IPS-20b (cell line): ENCODE data around the gene SDCCAG8.

Experiments
- H3K27ac ChIP-seq: one replicate; pipeline ENCODE4 v1.5.1; 2013; ENCODE audit warnings: low read length
- H3K27me3 ChIP-seq: 2 replicates; pipeline ENCODE4 v1.6.1; 2013; ENCODE audit warnings: mild to moderate bottlenecking, low read length, inconsistent platforms; ENCODE audit not compliant: insufficient read depth
- H3K36me3 ChIP-seq: 2 replicates; pipeline ENCODE4 v1.6.1; 2013; ENCODE audit warnings: low read depth, mild to moderate bottlenecking, inconsistent platforms, low read length, moderate library complexity; ENCODE audit not compliant: insufficient read depth
- H3K4me1 ChIP-seq: 2 replicates; pipeline ENCODE4 v1.6.1; 2013; ENCODE audit warnings: mild to moderate bottlenecking, control low read depth, inconsistent platforms, low read length, moderate library complexity; ENCODE audit not compliant: insufficient read depth
- H3K4me3 ChIP-seq: 2 replicates; pipeline ENCODE4 v1.5.1; 2013; ENCODE audit warnings: mild to moderate bottlenecking, low read length, inconsistent platforms
- H3K9ac ChIP-seq: 2 replicates; pipeline ENCODE4 v1.6.1; 2013; ENCODE audit warnings: low read depth, mild to moderate bottlenecking, inconsistent platforms, low read length, moderate library complexity
- H3K9me3 ChIP-seq: 2 replicates; pipeline ENCODE4 v1.6.1; 2013; ENCODE audit warnings: mild to moderate bottlenecking, low read depth, low read length, inconsistent platforms; ENCODE audit not compliant: insufficient read depth

SDCCAG8 gene

GRCh38 chr1:243529512-243529911 is 273.7 kb downstream of the SDCCAG8 start:
- Histone ChIP-seq H3K36me3 (no peaks in the 10 kb centered on the region), H3K4me1 (0 out of 2 replicates have a peak, but pooled peaks cover 5% of the 10 kb centered on the region), H3K9ac (no peak overlapping the region), H3K27ac (no peak overlapping the region), H3K9me3 (no peaks in the 10 kb centered on the region), H3K27me3 (no peaks in the 10 kb centered on the region), H3K4me3 (no peak overlapping the region)

DNA sequence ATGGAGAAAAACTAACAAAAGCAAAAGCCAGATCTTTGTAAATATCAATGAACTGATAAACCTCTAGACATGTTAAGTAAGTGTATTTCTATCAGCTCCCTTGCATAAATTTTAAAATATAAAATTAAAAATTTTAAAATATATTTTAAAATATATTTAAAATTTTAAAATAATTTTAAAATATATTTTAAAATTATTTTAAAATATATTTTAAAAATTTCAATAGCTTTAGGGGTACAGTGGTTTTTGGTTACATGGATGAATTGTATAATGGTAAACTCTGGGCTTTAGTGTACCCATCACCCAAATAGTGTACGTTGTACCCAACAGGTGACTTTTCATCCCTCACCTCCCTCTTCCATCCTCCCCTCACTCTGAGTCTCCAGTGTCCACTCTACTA is 279.2 kb downstream of the SDCCAG8 start:
- Histone ChIP-seq H3K9me3 (no peaks in the 10 kb centered on the region), H3K4me1 (no peaks in the 10 kb centered on the region), H3K27me3 (no peaks in the 10 kb centered on the region), H3K36me3 (no peaks in the 10 kb centered on the region), H3K27ac (no peak overlapping the region), H3K4me3 (no peak overlapping the region), H3K9ac (no peak overlapping the region)

DNA sequence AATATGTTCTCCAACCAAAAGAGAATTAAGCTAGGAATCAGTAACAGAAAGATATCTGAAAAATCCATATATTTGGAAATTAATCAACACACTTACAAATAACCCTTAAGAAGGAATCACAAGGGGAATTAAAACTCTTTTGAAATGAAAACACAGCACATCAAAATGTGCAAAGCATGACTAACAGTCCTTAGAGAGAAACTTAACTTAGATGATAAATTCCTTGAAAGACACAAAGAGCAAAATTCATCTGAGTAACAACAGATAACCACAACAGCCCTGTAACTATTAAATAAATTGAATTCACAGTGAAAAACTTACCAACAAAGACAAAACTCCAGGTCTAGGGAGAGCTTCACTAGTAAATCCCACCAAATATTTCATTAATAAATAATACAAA is 283.8 kb downstream of the SDCCAG8 start:
- H3K27me3 ChIP-seq = no peaks in the 10 kb centered on the region
- no peaks in the 10 kb centered on the region for H3K9me3 ChIP-seq
- no peak overlapping the region for H3K27ac ChIP-seq
- H3K9ac ChIP-seq = no peak overlapping the region
- H3K4me3 ChIP-seq = no peak overlapping the region
- peaks cover 7% of the 10 kb centered on the region; the same call in 1 of the 2 replicates for H3K36me3 ChIP-seq
- no peaks in the 10 kb centered on the region for H3K4me1 ChIP-seq

DNA sequence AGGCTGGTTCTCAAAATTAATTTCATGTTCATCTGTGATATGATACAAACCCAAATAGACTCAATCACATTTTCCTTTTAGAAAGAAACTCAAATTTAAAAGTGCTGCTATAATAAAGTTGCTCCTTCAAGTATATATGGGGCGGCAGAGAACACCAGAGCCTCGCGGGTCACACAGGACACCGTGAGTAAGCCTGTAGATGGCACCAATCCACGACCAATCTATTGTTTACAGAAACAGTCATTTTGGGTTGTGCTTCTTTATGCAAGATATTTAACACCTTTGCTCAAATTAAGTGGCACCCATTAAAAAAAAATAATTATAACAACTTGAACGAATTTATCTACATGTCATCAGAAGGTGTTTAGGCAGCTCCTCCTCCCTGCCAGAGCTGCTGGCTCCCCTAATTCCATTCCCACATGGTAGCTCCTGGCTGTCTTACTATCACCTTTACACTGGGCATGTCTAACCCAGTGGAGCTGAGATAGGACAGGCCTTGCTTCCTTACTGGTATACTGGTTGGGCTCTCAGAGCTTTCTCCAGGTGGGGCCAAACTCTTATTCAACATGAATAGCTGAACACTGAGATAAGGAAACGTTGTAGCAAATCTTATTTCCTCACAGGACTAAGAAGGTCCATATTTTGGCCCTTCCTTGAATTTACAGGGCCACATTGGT is 287.0 kb downstream of the SDCCAG8 start:
- H3K27ac ChIP-seq = no peak overlapping the region
- no peaks in the 10 kb centered on the region for H3K9me3 ChIP-seq
- no peak overlapping the region for H3K4me3 ChIP-seq
- H3K4me1 ChIP-seq = no peaks in the 10 kb centered on the region
- no peaks in the 10 kb centered on the region for H3K27me3 ChIP-seq
- no peak overlapping the region for H3K9ac ChIP-seq
- peaks cover 7% of the 10 kb centered on the region; the same call in 1 of the 2 replicates for H3K36me3 ChIP-seq

- H3K27me3 ChIP-seq = no peaks in the 10 kb centered on the region
- H3K9ac ChIP-seq = no peak overlapping the region
- H3K4me3 ChIP-seq = no peak overlapping the region
- peaks cover 7% of the 10 kb centered on the region; the same call in 1 of the 2 replicates for H3K36me3 ChIP-seq
- H3K4me1 ChIP-seq = no peaks in the 10 kb centered on the region
- no peak overlapping the region for H3K27ac ChIP-seq
- H3K9me3 ChIP-seq = no peaks in the 10 kb centered on the region
These were observed 287.7 kb downstream of the SDCCAG8 start for GRCh38 chr1:243543501-243543900.

GRCh38 chr1:243546457-243546856 is 290.6 kb downstream of the SDCCAG8 start:
- Histone ChIP-seq H3K9me3 (no peaks in the 10 kb centered on the region), H3K27ac (no peak overlapping the region), H3K27me3 (no peaks in the 10 kb centered on the region), H3K9ac (no peak overlapping the region), H3K36me3 (peaks cover 7% of the 10 kb centered on the region; the same call in 1 of the 2 replicates), H3K4me3 (no peak overlapping the region), H3K4me1 (no peaks in the 10 kb centered on the region)

- Histone ChIP-seq H3K9ac (no peak overlapping the region), H3K27ac (no peak overlapping the region), H3K4me1 (no peaks in the 10 kb centered on the region), H3K36me3 (peaks cover 7% of the 10 kb centered on the region; the same call in 1 of the 2 replicates), H3K9me3 (no peaks in the 10 kb centered on the region), H3K27me3 (no peaks in the 10 kb centered on the region), H3K4me3 (no peak overlapping the region)
These were observed 292.1 kb downstream of the SDCCAG8 start for GRCh38 chr1:243547891-243548290.

DNA sequence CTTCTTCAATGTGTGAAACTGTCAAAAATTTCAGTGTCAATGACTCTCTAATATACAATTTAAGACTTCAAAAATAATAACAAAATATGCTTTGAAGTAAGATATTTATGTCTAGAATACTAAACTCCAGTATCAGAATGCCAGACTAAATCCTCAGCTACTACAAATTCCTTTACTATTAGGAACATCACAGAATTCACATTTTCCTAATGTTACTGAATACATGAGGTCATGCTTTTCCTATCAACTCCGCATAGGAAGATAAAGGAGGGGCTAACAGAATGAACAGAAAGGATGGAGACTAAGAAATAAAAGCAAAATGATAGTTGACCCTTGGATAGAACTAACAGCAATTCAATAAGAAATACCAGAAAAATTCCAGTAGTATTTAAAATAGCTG is 292.7 kb downstream of the SDCCAG8 start:
- Histone ChIP-seq H3K4me1 (no peaks in the 10 kb centered on the region), H3K4me3 (no peak overlapping the region), H3K9me3 (no peaks in the 10 kb centered on the region), H3K27ac (no peak overlapping the region), H3K36me3 (peaks cover 5% of the 10 kb centered on the region; the same call in 1 of the 2 replicates), H3K27me3 (no peaks in the 10 kb centered on the region), H3K9ac (no peak overlapping the region)

- H3K36me3 ChIP-seq = no peaks in the 10 kb centered on the region
- H3K4me1 ChIP-seq = no peaks in the 10 kb centered on the region
- no peak overlapping the region for H3K9ac ChIP-seq
- no peak overlapping the region for H3K27ac ChIP-seq
- no peaks in the 10 kb centered on the region for H3K27me3 ChIP-seq
- H3K9me3 ChIP-seq = no peaks in the 10 kb centered on the region
- H3K4me3 ChIP-seq = no peak overlapping the region
These were observed 293.3 kb downstream of the SDCCAG8 start for GRCh38 chr1:243549108-243549507.
